ENCODE measurements around the gene RHOG. TPM values are rescaled to one million over a fixed set of nuclear protein-coding genes. Genes with fewer than 3 reads are reported as not detected.
A peak's percentile ranks its signal among the peaks of the same experiment; 100 is the strongest.
"Not testable (repeated sequence)": the region's sequence is repeated elsewhere in the genome, so short reads cannot be mapped to it uniquely, and the experiment has no call there.

Gene RHOG
- total RNA-seq, 6 experiments from 2014 or later, result 57.8 to 72.3 (median 66.4) TPM

GRCh38 chr11:3796801-3797328, 43.9 kb downstream of the RHOG start:
- Mint-ChIP-seq H3K27ac (peak overlapping the region; percentile 95), H3K4me1 (ENCODE audit: low read depth) (peaks cover 34% of the 10 kb centered on the region), H3K36me3 (ENCODE audit: low read depth) (peaks cover 19% of the 10 kb centered on the region), H3K27me3 (ENCODE audit: insufficient read depth) (no peaks in the 10 kb centered on the region; the same call in 1 of the 2 replicates), H3K4me3 (peak overlapping the region; percentile 93), H3K9me3 (no peaks in the 10 kb centered on the region)
- no peak for DNase-seq
- no peak for TF ChIP-seq CTCF (IDR thresholded peaks at IDR 0.05)

- H3K9me3 Mint-ChIP-seq, result no peaks in the 10 kb centered on the region
- no peak for DNase-seq
These were observed 44.4 kb downstream of the RHOG start for GRCh38 chr11:3796346-3796745.

GRCh38 chr11:3796002-3796311, 44.8 kb downstream of the RHOG start:
- Mint-ChIP-seq H3K4me1 (ENCODE audit: low read depth) (peaks cover 32% of the 10 kb centered on the region), H3K27ac (peak overlapping the region; percentile 95), H3K27me3 (ENCODE audit: insufficient read depth) (no peaks in the 10 kb centered on the region; the same call in 1 of the 2 replicates), H3K9me3 (no peaks in the 10 kb centered on the region), H3K36me3 (ENCODE audit: low read depth) (peaks cover 19% of the 10 kb centered on the region), H3K4me3 (peak overlapping the region; percentile 93)
- TF ChIP-seq CTCF (IDR thresholded peaks at IDR 0.05), result no peak
- no peak for DNase-seq

More at GRCh38 chr11:3796346-3796745, 44.4 kb downstream of the RHOG start:
- peaks cover 32% of the 10 kb centered on the region for H3K4me1 Mint-ChIP-seq (ENCODE audit: low read depth)
- no peaks in the 10 kb centered on the region; the same call in 1 of the 2 replicates for H3K27me3 Mint-ChIP-seq (ENCODE audit: insufficient read depth)
- H3K4me3 Mint-ChIP-seq, result peak overlapping the region; percentile 93
- peak overlapping the region; percentile 95 for H3K27ac Mint-ChIP-seq
- TF ChIP-seq CTCF (IDR thresholded peaks at IDR 0.05), result no peak
- H3K36me3 Mint-ChIP-seq (ENCODE audit: low read depth), result peaks cover 19% of the 10 kb centered on the region

GRCh38 chr11:3795131-3796001, 45.4 kb downstream of the RHOG start:
- peak overlapping the region; percentile 93 for H3K4me3 Mint-ChIP-seq
- peaks cover 19% of the 10 kb centered on the region for H3K36me3 Mint-ChIP-seq (ENCODE audit: low read depth)
- H3K27ac Mint-ChIP-seq, result peak overlapping the region; percentile 95
- no peak for TF ChIP-seq CTCF (IDR thresholded peaks at IDR 0.05)
- no peaks in the 10 kb centered on the region; the same call in 1 of the 2 replicates for H3K27me3 Mint-ChIP-seq (ENCODE audit: insufficient read depth)
- no peak for DNase-seq
- H3K9me3 Mint-ChIP-seq, result no peaks in the 10 kb centered on the region
- H3K4me1 Mint-ChIP-seq (ENCODE audit: low read depth), result peaks cover 35% of the 10 kb centered on the region

GRCh38 chr11:3794387-3794786, 46.4 kb downstream of the RHOG start:
- H3K27me3 Mint-ChIP-seq (ENCODE audit: insufficient read depth); H3K4me3 Mint-ChIP-seq; DNase-seq; H3K9me3 Mint-ChIP-seq: not testable (repeated sequence)
- H3K36me3 Mint-ChIP-seq (ENCODE audit: low read depth), result peaks cover 19% of the 10 kb centered on the region
- H3K27ac Mint-ChIP-seq, result peak overlapping the region; percentile 2; the same call in 1 of the 2 replicates
- H3K4me1 Mint-ChIP-seq (ENCODE audit: low read depth), result peaks cover 42% of the 10 kb centered on the region

All from HFFc6 (cell line).